GM12878 (cell line): ENCODE results near the gene DLX6. TPM values are rescaled to one million over a fixed set of nuclear protein-coding genes. Genes with fewer than 3 reads are reported as not detected.

ENCODE experiments used
- ATAC-seq: fragments of 200-7000 bp; cut with Tn5 transposase; 3 replicates; pipeline ENCODE4 v1.9.1; 2020; ENCODE audit warnings: mild to moderate bottlenecking, moderate library complexity
- BruUV-seq: library from RNA; stranded (reverse); fragments of 400-500 nt; replicated peaks from 2 replicates; lab custom pipeline; 2021; lab: Mats Ljungman, UMichigan
- CTCF ChIA-PET: fragments of 300-600 bp; sonication (Branson Sonifier 250); formaldehyde crosslinking; extraction: SDS; loops from one replicate; lab custom pipeline; 2021; ENCODE audit warnings: inconsistent platforms; lab: Yijun Ruan, JAX
- POLR2A ChIA-PET: fragments of 350-600 bp; formaldehyde crosslinking; extraction: SDS; loops from one replicate; lab custom pipeline; 2021; ENCODE audit warnings: inconsistent platforms; lab: Charles Lee
- RAD21 ChIA-PET: fragments of 300-600 bp; sonication (Branson Sonifier 250); formaldehyde crosslinking; loops from one replicate; lab custom pipeline; 2023; ENCODE audit warnings: antibody characterized with exemption; ENCODE audit not compliant: unreplicated experiment; lab: Charles Lee
- SMC1A ChIA-PET: fragments of 300-600 bp; sonication (Branson Sonifier 250); formaldehyde crosslinking; loops from one replicate; lab custom pipeline; 2023; ENCODE audit not compliant: unreplicated experiment, uncharacterized antibody; lab: Charles Lee
- DNase-seq: peaks from one replicate; pipeline ENCODE4 v3.0.0-alpha.2; 2011; ENCODE audit warnings: low read depth, low spot score
- FAIRE-seq: peaks from 3 replicates; lab custom pipeline; 2011; peaks lifted over from hg19 to GRCh38; lab: Jason Lieb, UNC
- H2AFZ ChIP-seq: 2 replicates; pipeline ENCODE4 v1.6.0; 2011; ENCODE audit warnings: low read depth, low read length, control low read depth; ENCODE audit not compliant: control insufficient read depth
- H3K27ac ChIP-seq: 2 replicates; pipeline ENCODE4 v1.5.1; 2011; ENCODE audit warnings: control low read depth; ENCODE audit not compliant: control insufficient read depth, insufficient read depth
- H3K27me3 ChIP-seq, 2 experiments: replicated peaks in 1 of 2; 2 replicates each; pipeline versions ENCODE4 v1.6.0 to v1.6.1; 2011; ENCODE audit warnings: low read length in 1 of 2; ENCODE audit not compliant: control insufficient read depth in 2 of 2, insufficient read depth in 2 of 2
- H3K36me3 ChIP-seq, 2 experiments: 2 replicates each; pipeline ENCODE4 v1.5.1; 2011; ENCODE audit warnings: low read length in 1 of 2; ENCODE audit not compliant: control insufficient read depth in 2 of 2, insufficient read depth in 2 of 2
- H3K4me1 ChIP-seq: 2 replicates; pipeline ENCODE4 v1.6.1; 2011; ENCODE audit warnings: mild to moderate bottlenecking, low read length, moderate library complexity, mixed read lengths; ENCODE audit not compliant: control insufficient read depth, insufficient read depth
- H3K4me2 ChIP-seq: 2 replicates; pipeline ENCODE4 v1.6.0; 2011; ENCODE audit warnings: control low read depth; ENCODE audit not compliant: control insufficient read depth, insufficient read depth
- H3K4me3 ChIP-seq: fragments of 200-600 bp; sonication (generic); 2 replicates; pipeline ENCODE4 v1.5.1; 2016
- H3K79me2 ChIP-seq: 2 replicates; pipeline ENCODE4 v1.6.0; 2011; ENCODE audit warnings: low read length; ENCODE audit not compliant: control insufficient read depth, insufficient read depth
- H3K9ac ChIP-seq: 2 replicates; pipeline ENCODE4 v1.8.0; 2011; ENCODE audit warnings: low read length, control low read depth, mixed read lengths; ENCODE audit not compliant: control insufficient read depth, insufficient read depth
- H3K9me3 ChIP-seq: replicated peaks from 3 replicates; pipeline ENCODE4 v1.5.1; 2011; ENCODE audit warnings: mild to moderate bottlenecking, low read length; ENCODE audit not compliant: control insufficient read depth, insufficient read depth
- H4K20me1 ChIP-seq: 2 replicates; pipeline ENCODE4 v1.6.0; 2011; ENCODE audit not compliant: control insufficient read depth, insufficient read depth
- EP300 ChIP-seq, 2 experiments: fragments of 150-350 bp in 1 of 2; IDR thresholded peaks; 2 replicates each; pipeline ENCODE4 v1.6.1; 2011 to 2012; ENCODE audit warnings: low read depth in 2 of 2, low read length in 2 of 2, borderline replicate concordance in 1 of 2, improper control_type of control experiment in 1 of 2, inconsistent platforms in 1 of 2; ENCODE audit not compliant: control insufficient read depth in 1 of 2
- ESRRA ChIP-seq: IDR thresholded peaks from 2 replicates; pipeline ENCODE4 v1.6.1; 2012; ENCODE audit warnings: mild to moderate bottlenecking, low read length, improper control_type of control experiment
- HCFC1 ChIP-seq: fragments of 150-350 bp; IDR thresholded peaks from 2 replicates; pipeline ENCODE4 v1.6.1; 2014; ENCODE audit warnings: low read length
- HDAC2 ChIP-seq: fragments of 200-600 bp; sonication (generic); IDR thresholded peaks from 2 replicates; pipeline ENCODE4 v1.6.1; 2017
- KLF5 ChIP-seq: fragments of 450-650 bp; IDR thresholded peaks from 2 replicates; pipeline ENCODE4 v1.6.1; 2014; ENCODE audit warnings: mild to moderate bottlenecking; ENCODE audit not compliant: partially characterized antibody
- MAX ChIP-seq: IDR thresholded peaks from 2 replicates; pipeline ENCODE4 v1.6.1; 2012; ENCODE audit warnings: low read depth, low read length, improper control_type of control experiment
- NR2C2 ChIP-seq: IDR thresholded peaks from 2 replicates; pipeline ENCODE4 v1.6.1; 2011; ENCODE audit warnings: borderline replicate concordance, low read depth; ENCODE audit not compliant: control insufficient read depth, insufficient read length
- RAD21 ChIP-seq: IDR thresholded peaks from 2 replicates; pipeline ENCODE4 v1.6.1; 2011; ENCODE audit warnings: mild to moderate bottlenecking, low read depth, low read length, moderate library complexity; ENCODE audit not compliant: insufficient read depth
- RELA ChIP-seq: fragments of 450-650 bp; IDR thresholded peaks from 2 replicates; pipeline ENCODE4 v1.8.0; 2014; ENCODE audit warnings: borderline replicate concordance; ENCODE audit not compliant: partially characterized antibody
- RUNX3 ChIP-seq: IDR thresholded peaks from 2 replicates; pipeline ENCODE4 v1.6.1; 2012; ENCODE audit warnings: low read length, inconsistent platforms
- SREBF2 ChIP-seq: IDR thresholded peaks from 2 replicates; pipeline ENCODE4 v1.6.1; 2012; ENCODE audit warnings: mild to moderate bottlenecking, low read length
- ZNF217 ChIP-seq: fragments of 450-650 bp; IDR thresholded peaks from 2 replicates; pipeline ENCODE4 v1.6.1; 2017; ENCODE audit warnings: antibody characterized with exemption, mild to moderate bottlenecking
- WGBS: methylation state at CpG from one replicate; pipeline ENCODE4 v1.1.6; 2016; ENCODE audit warnings: low lambda C conversion rate; ENCODE audit not compliant: insufficient replicate concordance, insufficient coverage; ENCODE audit errors: missing lambda C conversion rate; 5-methylcytosine and 5-hydroxymethylcytosine counted together
- in situ Hi-C: fragments of 300-500 bp; cut with MboI; formaldehyde crosslinking; loops from 9 replicates; pipeline ENCODE4 v1.14.3; 2018; ENCODE audit warnings: mixed read lengths
- intact Hi-C: fragments of 100-400 bp; cut with micrococcal nuclease; formaldehyde crosslinking; loops from one replicate; pipeline ENCODE4 v1.14.2; 2022; ENCODE audit not compliant: unreplicated experiment
- polyA plus RNA-seq, 11 experiments: library from polyadenylated mRNA; depleted of rRNA in 4 of 11; unstranded in 6 of 11; stranded (reverse) in 5 of 11; fragments of >200 nt; fragmentation: Nextera tagmentation in 4 of 11; fragmentation: Illumina TruSeq in 1 of 11; extraction: Ambion mirVana in 4 of 11; extraction: Trizol in 1 of 11; gene quantifications; 1 replicate in 1 of 11; 2 replicates in 10 of 11; pipeline versions ENCODE4 v1.2.1 to v1.2.3, GENCODE V29; 2011 to 2016; ENCODE audit warnings: inconsistent platforms in 2 of 11, missing spikeins in 2 of 11, low read depth in 1 of 11
- total RNA-seq, 4 experiments: library from RNA; depleted of rRNA in 3 of 4; stranded (reverse); fragments of >200 nt in 3 of 4; fragmentation: Illumina TruSeq in 1 of 4; extraction: Trizol in 1 of 4; gene quantifications; 2 replicates each; pipeline versions ENCODE4 v1.2.1 to v1.2.3, GENCODE V29; 2013 to 2021
- TF ChIP-seq, protein P1 (sequence below), 3 experiments: IDR thresholded peaks in 2 of 3; conservative IDR thresholded peaks in 1 of 3; 2 replicates each; pipeline ENCODE4 v1.5.1; 2011; ENCODE audit warnings: low read depth in 3 of 3, low read length in 3 of 3, mild to moderate bottlenecking in 3 of 3, control low read depth in 2 of 3, moderate library complexity in 2 of 3, inconsistent platforms in 1 of 3, mixed read lengths in 1 of 3; ENCODE audit not compliant: control insufficient read depth in 2 of 3, insufficient read depth in 1 of 3; ENCODE audit errors: extremely low read depth in 1 of 3

The DLX6 gene
- total and polyA plus RNA-seq, 10 of the 15 experiments (the other 5 are each of a cell fraction or from before 2014, with no cell fraction given), result not detected

- RAD21 ChIA-PET, result no interaction called here
- no peak for FAIRE-seq
- no peak overlapping the region for H2AFZ ChIP-seq
- ATAC-seq, result no peak
- no peak overlapping the region for H3K27ac ChIP-seq
- H4K20me1 ChIP-seq, result no peaks in the 10 kb centered on the region
- no peak overlapping the region for H3K9ac ChIP-seq
- no peaks in the 10 kb centered on the region for H3K36me3 ChIP-seq
- 80% methylated on average over 1 of the region's 1 CpG for WGBS
- no peaks in the 10 kb centered on the region; a peak in 1 of 4 replicates for H3K27me3 ChIP-seq
- POLR2A ChIA-PET, result no interaction called here
- no TSS peak for BruUV-seq
- H3K79me2 ChIP-seq, result no peaks in the 10 kb centered on the region
- TF ChIP-seq, protein P1, sequence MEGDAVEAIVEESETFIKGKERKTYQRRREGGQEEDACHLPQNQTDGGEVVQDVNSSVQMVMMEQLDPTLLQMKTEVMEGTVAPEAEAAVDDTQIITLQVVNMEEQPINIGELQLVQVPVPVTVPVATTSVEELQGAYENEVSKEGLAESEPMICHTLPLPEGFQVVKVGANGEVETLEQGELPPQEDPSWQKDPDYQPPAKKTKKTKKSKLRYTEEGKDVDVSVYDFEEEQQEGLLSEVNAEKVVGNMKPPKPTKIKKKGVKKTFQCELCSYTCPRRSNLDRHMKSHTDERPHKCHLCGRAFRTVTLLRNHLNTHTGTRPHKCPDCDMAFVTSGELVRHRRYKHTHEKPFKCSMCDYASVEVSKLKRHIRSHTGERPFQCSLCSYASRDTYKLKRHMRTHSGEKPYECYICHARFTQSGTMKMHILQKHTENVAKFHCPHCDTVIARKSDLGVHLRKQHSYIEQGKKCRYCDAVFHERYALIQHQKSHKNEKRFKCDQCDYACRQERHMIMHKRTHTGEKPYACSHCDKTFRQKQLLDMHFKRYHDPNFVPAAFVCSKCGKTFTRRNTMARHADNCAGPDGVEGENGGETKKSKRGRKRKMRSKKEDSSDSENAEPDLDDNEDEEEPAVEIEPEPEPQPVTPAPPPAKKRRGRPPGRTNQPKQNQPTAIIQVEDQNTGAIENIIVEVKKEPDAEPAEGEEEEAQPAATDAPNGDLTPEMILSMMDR (IDR thresholded peaks at IDR 0.05 in 2 of 3, conservative IDR thresholded peaks at IDR 0.05 in 1 of 3; ENCODE audit: control insufficient read depth in 2 of 3, extremely low read depth in 1 of 3, insufficient read depth in 1 of 3, low read depth in 3 of 3, low read length in 3 of 3), result no peak
- no peak for TF ChIP-seq MAX
- no peak for TF ChIP-seq SREBF2
- TF ChIP-seq ESRRA, result no peak
- no peak for TF ChIP-seq RELA
- no peak for TF ChIP-seq ZNF217
- no peak for TF ChIP-seq RAD21
- TF ChIP-seq EP300 (IDR thresholded peaks at IDR 0.05; ENCODE audit: borderline replicate concordance in 1 of 2, control insufficient read depth in 1 of 2, low read depth in 2 of 2, low read length in 2 of 2), result no peak
- no peak for TF ChIP-seq RUNX3
- TF ChIP-seq NR2C2, result no peak
- no peak for TF ChIP-seq HCFC1
- no peak for TF ChIP-seq HDAC2
- TF ChIP-seq KLF5, result no peak
- no peaks in the 10 kb centered on the region for H3K4me1 ChIP-seq
- SMC1A ChIA-PET, result no interaction called here
- in situ Hi-C loops (no loop called here), intact Hi-C loops (no loop called here)
- CTCF ChIA-PET, result no interaction called here
- no peak for DNase-seq
- H3K4me3 ChIP-seq, result no peak overlapping the region
- no peaks in the 10 kb centered on the region for H3K9me3 ChIP-seq
- no peak overlapping the region for H3K4me2 ChIP-seq
Measured at GRCh38 chr7:96982586-96982985, 22.8 kb upstream of the DLX6 start.
